Keratinocyte (primary cell): ENCODE data around the gene ZNRF1.

Experiments used
- EZH2 ChIP-seq: IDR thresholded peaks from one replicate; pipeline ENCODE4 v1.6.1; 2012; ENCODE audit warnings: inconsistent platforms, mild to moderate bottlenecking, low read length, moderate library complexity
- TF ChIP-seq, protein P1 (sequence below), 3 experiments: IDR thresholded peaks in 1 of 3; conservative IDR thresholded peaks in 1 of 3; optimal IDR thresholded peaks in 1 of 3; 2 replicates in 2 of 3; 3 replicates in 1 of 3; pipeline versions ENCODE3 to v1.5.1; 2011; ENCODE audit warnings: low read length in 3 of 3, mild to moderate bottlenecking in 3 of 3, moderate library complexity in 2 of 3, control low read depth in 1 of 3, inconsistent platforms in 1 of 3; ENCODE audit not compliant: insufficient read depth in 2 of 3; ENCODE audit errors: extremely low read depth in 1 of 3

DNA sequence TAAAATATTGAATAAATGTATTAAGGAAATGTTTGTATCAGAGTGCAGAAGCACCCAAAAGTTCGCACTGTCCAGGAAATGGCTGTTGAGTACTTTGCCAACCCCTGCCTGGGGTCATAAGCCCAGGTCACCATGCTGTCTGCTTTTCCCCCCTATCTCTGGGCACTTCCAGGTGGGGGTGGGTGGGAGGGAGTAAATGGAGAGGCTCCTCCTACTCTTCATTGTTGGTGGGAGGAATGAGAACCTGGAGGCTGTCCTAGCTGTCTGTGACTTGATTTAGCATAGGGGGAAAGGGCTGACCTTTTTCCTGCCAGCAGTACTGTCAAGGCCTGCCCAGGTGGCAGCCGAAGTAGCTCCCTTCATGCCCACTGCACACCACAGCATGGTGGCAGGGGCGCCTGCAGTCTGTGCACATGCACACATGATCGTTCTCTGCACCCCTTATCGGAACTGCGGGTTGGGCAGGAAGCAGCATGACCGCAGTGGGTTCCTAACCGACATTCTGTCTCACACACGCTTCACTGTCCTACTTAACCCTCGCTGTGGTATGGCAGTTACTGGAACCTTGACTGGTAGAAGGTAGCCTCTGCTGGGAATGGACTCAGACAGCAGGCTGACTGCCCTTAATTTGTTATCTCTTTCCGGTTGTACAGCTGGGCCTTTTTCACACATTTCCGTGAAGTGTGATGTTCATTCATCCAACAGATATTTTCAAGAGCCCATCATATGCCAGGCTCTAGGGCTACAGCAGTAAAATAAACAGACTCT lies 76.3 kb downstream of the ZNRF1 start:
- TF ChIP-seq, protein P1, sequence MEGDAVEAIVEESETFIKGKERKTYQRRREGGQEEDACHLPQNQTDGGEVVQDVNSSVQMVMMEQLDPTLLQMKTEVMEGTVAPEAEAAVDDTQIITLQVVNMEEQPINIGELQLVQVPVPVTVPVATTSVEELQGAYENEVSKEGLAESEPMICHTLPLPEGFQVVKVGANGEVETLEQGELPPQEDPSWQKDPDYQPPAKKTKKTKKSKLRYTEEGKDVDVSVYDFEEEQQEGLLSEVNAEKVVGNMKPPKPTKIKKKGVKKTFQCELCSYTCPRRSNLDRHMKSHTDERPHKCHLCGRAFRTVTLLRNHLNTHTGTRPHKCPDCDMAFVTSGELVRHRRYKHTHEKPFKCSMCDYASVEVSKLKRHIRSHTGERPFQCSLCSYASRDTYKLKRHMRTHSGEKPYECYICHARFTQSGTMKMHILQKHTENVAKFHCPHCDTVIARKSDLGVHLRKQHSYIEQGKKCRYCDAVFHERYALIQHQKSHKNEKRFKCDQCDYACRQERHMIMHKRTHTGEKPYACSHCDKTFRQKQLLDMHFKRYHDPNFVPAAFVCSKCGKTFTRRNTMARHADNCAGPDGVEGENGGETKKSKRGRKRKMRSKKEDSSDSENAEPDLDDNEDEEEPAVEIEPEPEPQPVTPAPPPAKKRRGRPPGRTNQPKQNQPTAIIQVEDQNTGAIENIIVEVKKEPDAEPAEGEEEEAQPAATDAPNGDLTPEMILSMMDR (optimal IDR thresholded peaks at IDR 0.05 in 1 of 3, IDR thresholded peaks at IDR 0.05 in 1 of 3, conservative IDR thresholded peaks at IDR 0.05 in 1 of 3; ENCODE audit: extremely low read depth in 1 of 3, insufficient read depth in 2 of 3, low read length in 3 of 3) = no peak
- TF ChIP-seq EZH2 = no peak
